HG02588 (cell line): ENCODE data around the gene CATSPERZ.
A peak's percentile ranks its signal among the peaks of the same experiment; 100 is the strongest.

Experiments
- ATAC-seq: cut with Tn5 transposase; IDR thresholded peaks from one replicate; pipeline ENCODE4 v1.9.1; 2021; ENCODE audit warnings: mild to moderate bottlenecking, moderate library complexity; ENCODE audit not compliant: unreplicated experiment

Gene CATSPERZ

GRCh38 chr11:64284962-64285884, 14.9 kb upstream of the CATSPERZ start, which contains the start of gene GPR137:
TSS of gene GPR137 (plus strand) at chr11:64285848. CDS start at chr11:64286525, 677 bp downstream.
- peak; percentile 49 for ATAC-seq

GRCh38 chr11:64285885-64286800, 14.0 kb upstream of the CATSPERZ start:
- ATAC-seq = no peak

- ATAC-seq = no peak
Observed at GRCh38 chr11:64286801-64287159, 13.4 kb upstream of the CATSPERZ start.

- no peak for ATAC-seq
Observed at GRCh38 chr11:64287676-64288352, 12.3 kb upstream of the CATSPERZ start.

- ATAC-seq = no peak
Observed at GRCh38 chr11:64288353-64288750, 11.8 kb upstream of the CATSPERZ start.

GRCh38 chr11:64289002-64289564, 11.1 kb upstream of the CATSPERZ start:
- ATAC-seq = no peak

GRCh38 chr11:64290352-64291261, 9.6 kb upstream of the CATSPERZ start:
- ATAC-seq = no peak

- no peak for ATAC-seq
Observed at GRCh38 chr11:64291262-64291751, 8.9 kb upstream of the CATSPERZ start, which contains the start of gene KCNK4. TSS of gene KCNK4 (plus strand) at chr11:64291302. CDS start at chr11:64293019, 1,717 bp downstream.

- ATAC-seq = no peak
Observed at GRCh38 chr11:64291752-64292459, 8.3 kb upstream of the CATSPERZ start.

GRCh38 chr11:64292460-64293254, 7.5 kb upstream of the CATSPERZ start:
- ATAC-seq = no peak

GRCh38 chr11:64294774-64295173, 5.4 kb upstream of the CATSPERZ start:
- ATAC-seq = no peak

- no peak for ATAC-seq
Observed at GRCh38 chr11:64295760-64296159, 4.4 kb upstream of the CATSPERZ start.

- ATAC-seq = no peak
Observed at GRCh38 chr11:64296236-64296635, 3.9 kb upstream of the CATSPERZ start.

GRCh38 chr11:64296830-64297698, 3.1 kb upstream of the CATSPERZ start:
- ATAC-seq = no peak

- no peak for ATAC-seq
Observed at GRCh38 chr11:64297699-64298358, 2.3 kb upstream of the CATSPERZ start.
